CD4-positive, alpha-beta T cell treated with Interleukin-12 subunit alpha and Interleukin-12 subunit beta, for 1 hour (primary cell): Measurements from ENCODE around the gene KRTAP29-1.
"Not testable (repeated sequence)": the region's sequence is repeated elsewhere in the genome, so short reads cannot be mapped to it uniquely, and the experiment has no call there.

Experiments used
- DNase-seq: peaks from one replicate; pipeline ENCODE4 v3.0.0-alpha.2; 2020

KRTAP29-1 gene

GRCh38 chr17:41301916-41302901, at the start of gene KRTAP29-1:
Gene KRTAP29-1, minus strand, starts transcription at chr17:41302851. Its CDS starts 0 bp downstream, at chr17:41302851.
- DNase-seq: no peak

- no peak for DNase-seq
Measured at GRCh38 chr17:41351177-41351576, 48.5 kb upstream of the KRTAP29-1 start.

- not testable (repeated sequence) for DNase-seq
Measured at GRCh38 chr17:41350381-41350878, 47.8 kb upstream of the KRTAP29-1 start, which contains the start of gene KRT33A. Gene KRT33A, minus strand, starts transcription at chr17:41350828. Its CDS starts 61 bp downstream, at chr17:41350767.

- DNase-seq: no peak
Measured at GRCh38 chr17:41347869-41348760, 45.5 kb upstream of the KRTAP29-1 start.

GRCh38 chr17:41346421-41346820, 43.8 kb upstream of the KRTAP29-1 start:
- DNase-seq: not testable (repeated sequence)

- DNase-seq: no peak
Measured at GRCh38 chr17:41345992-41346391, 43.3 kb upstream of the KRTAP29-1 start.

- no peak for DNase-seq
Measured at GRCh38 chr17:41343029-41343428, 40.4 kb upstream of the KRTAP29-1 start.

GRCh38 chr17:41340934-41341861, 38.5 kb upstream of the KRTAP29-1 start:
- DNase-seq: peak; percentile 69

- no peak for DNase-seq
Measured at GRCh38 chr17:41340494-41340893, 37.8 kb upstream of the KRTAP29-1 start.

- DNase-seq: no peak
Measured at GRCh38 chr17:41339571-41340172, 37.0 kb upstream of the KRTAP29-1 start.

GRCh38 chr17:41338961-41339485, 36.4 kb upstream of the KRTAP29-1 start:
- DNase-seq: peak; percentile 84

GRCh38 chr17:41335747-41336146, 33.1 kb upstream of the KRTAP29-1 start:
- DNase-seq: no peak

- peak; percentile 18 for DNase-seq
Measured at GRCh38 chr17:41334385-41335305, 32.0 kb upstream of the KRTAP29-1 start.

GRCh38 chr17:41333836-41334235, 31.2 kb upstream of the KRTAP29-1 start:
- no peak for DNase-seq

- DNase-seq: no peak
Measured at GRCh38 chr17:41333098-41333497, 30.4 kb upstream of the KRTAP29-1 start.

- no peak for DNase-seq
Measured at GRCh38 chr17:41332239-41332638, 29.6 kb upstream of the KRTAP29-1 start.

GRCh38 chr17:41331606-41332005, 29.0 kb upstream of the KRTAP29-1 start:
- DNase-seq: no peak

- DNase-seq: no peak
Measured at GRCh38 chr17:41329279-41329948, 26.8 kb upstream of the KRTAP29-1 start.

GRCh38 chr17:41328207-41328606, 25.6 kb upstream of the KRTAP29-1 start:
- DNase-seq: no peak
